HG03378 (cell line): ENCODE data around the gene ADORA2A.

Experiments
- ATAC-seq: cut with Tn5 transposase; IDR thresholded peaks from one replicate; pipeline ENCODE4 v1.9.1; 2021; ENCODE audit warnings: mild to moderate bottlenecking, moderate library complexity; ENCODE audit not compliant: unreplicated experiment

Gene ADORA2A

DNA sequence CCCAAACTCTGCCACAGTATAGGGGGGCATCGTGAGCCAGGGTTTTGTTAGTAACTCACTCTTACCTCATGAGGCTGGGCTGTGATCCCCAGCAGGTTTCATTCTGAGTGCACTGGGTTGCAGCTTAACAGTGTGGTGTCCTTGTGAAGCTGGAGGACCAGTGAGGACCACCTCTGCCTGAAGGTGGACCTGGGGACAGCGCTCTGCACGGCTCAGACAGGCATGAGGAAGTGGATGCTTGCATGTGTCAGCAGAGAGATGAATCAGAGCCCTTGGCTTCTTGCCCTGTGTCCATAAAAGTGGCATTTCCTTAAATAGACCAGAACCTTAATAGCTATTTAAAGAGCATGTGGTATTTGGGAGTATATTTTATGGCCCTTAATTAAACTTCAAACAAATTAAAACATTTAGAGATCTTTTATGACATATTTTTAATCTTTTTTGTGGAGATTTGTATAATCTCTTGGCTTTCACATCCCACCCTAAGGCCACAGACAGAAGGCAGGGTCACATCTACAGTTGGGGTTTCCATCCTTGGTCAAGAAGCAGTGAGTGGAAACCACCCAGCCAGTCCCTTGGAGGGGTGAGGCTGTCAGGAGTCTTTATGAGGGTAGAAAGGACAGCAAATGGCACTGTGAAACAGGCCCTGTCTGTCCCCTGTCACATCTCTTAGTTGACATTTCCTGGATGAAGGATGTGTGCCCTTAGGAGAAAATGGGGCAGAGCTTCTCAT lies 24.8 kb upstream of the ADORA2A start:
- ATAC-seq, result no peak

GRCh38 chr22:24403346-24403745 lies 24.1 kb upstream of the ADORA2A start:
- no peak for ATAC-seq

DNA sequence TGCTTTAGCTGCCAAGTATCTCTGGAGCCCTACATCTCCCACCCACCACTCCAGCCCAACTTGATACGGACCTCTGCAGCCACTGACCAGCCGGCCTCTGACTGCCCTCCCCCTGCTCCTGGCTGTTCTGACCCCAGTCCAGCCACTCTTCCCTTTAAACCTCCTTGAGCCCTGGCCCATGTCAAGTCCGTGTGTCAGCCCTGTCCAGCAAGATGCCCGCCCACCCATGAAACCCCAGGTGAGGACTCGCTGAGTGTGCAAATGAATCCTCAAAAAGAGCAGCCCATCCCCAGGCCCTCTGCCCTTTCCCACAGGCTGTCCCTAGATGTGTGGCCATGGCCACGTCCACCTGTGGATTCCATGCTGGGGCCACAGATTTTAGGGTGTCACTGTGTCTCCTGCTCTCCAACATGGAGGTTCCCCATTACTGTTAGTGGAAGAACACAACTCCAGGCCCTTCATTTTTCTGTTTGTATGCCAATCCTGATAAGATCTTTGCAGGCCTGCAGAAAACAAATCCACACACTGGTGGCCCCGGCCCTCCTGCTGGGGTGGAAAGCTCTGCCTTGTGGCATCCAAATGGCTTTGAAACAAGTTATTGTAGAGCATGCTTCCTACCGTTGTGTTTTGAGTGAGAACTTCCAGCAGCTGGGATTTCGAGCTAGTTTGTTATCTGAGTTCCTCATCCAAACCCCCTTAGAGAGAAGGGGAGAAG lies 22.7 kb upstream of the ADORA2A start:
- ATAC-seq, result no peak

- no peak for ATAC-seq
Measured at GRCh38 chr22:24405631-24406321, 21.6 kb upstream of the ADORA2A start.

DNA sequence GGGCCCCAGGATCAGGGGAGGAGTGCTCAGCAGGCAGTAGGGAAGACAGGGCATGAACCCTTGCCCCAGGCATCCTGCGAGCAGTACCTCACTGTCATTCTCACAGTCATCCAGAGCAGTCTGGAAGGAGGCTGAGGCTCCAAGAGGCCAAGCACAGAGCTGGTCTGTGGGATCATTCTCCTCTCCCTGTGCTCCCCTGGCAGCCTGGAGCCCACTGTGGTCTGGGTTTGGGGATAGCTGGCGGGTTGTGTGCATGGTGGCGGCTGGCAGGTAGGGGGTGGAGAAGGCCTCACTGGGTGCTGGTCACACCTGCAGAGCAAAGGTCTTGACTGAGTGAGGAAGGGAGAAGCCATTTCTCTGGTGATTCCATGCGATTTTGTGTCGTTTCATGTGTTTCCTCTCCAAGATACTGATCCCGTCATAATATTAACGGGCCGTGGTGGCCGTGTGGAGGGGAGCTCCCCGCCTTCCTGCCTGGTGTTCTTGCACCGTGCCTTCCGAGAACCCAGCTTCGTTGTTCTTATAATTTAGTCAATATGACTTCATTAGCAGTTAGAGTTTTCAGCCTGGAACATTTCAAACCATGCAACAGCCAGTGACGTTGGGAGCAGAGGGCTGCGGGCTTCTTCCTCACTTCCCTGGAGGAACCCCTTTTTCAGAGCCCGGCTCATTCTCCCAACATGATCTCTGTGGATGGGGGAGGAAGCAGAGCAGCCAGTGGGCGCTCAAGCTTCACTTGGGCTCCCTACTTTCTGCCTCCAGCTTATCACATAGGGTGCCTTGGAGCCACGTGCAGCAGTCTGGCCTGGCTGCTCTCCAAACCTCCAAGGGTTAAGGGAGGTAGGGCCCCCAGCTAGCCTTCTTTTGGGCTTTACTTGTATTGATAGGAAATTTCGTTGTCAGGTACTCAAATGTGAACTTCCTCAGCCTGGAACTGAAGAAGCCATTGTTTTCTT lies 20.8 kb upstream of the ADORA2A start:
- ATAC-seq, result no peak

GRCh38 chr22:24407278-24407665 lies 20.1 kb upstream of the ADORA2A start:
- ATAC-seq, result no peak

DNA sequence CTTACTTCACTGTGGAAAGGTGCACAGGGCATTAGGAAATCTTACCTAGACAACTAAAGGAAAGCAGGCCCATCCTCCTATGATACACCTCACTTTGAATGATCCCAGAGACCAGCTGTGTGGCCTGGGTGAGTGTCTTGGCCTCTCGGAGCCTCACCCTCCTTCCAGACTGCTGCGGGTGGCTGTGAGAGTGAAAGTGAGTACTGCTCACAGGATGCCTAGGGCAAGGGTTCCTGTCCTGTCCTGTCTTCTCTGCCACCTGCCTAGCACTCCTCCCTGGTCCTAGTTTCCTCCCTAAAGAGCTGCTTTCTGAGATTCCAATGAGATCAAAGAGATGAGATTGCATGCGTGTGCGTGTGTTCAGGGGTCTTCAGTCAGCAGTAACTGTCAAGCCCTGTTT lies 19.5 kb upstream of the ADORA2A start:
- ATAC-seq, result no peak

DNA sequence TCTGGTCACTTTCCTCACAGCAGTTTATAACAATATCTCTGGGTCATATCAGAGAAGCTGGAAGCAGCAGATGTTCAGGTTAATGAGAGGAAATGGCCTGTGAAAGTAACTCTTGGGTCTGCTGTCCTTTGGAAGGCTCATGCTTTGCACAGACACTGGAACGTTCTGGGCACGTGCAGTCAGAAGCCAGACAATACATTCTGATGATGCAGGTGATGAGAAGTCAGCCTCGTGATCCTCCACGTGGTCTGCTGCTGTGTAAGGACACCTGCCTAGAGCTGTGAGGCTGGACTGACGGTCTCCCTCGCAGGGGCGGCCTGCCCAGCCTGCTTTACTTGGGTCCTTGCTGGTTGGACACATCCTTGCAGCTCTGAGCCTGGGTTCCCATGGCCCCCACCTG lies 18.8 kb upstream of the ADORA2A start:
- no peak for ATAC-seq

GRCh38 chr22:24409707-24410106 lies 17.7 kb upstream of the ADORA2A start:
- ATAC-seq, result no peak

GRCh38 chr22:24410110-24410856 lies 17.1 kb upstream of the ADORA2A start:
- ATAC-seq, result no peak

GRCh38 chr22:24411256-24412004 lies 16.0 kb upstream of the ADORA2A start:
- no peak for ATAC-seq

DNA sequence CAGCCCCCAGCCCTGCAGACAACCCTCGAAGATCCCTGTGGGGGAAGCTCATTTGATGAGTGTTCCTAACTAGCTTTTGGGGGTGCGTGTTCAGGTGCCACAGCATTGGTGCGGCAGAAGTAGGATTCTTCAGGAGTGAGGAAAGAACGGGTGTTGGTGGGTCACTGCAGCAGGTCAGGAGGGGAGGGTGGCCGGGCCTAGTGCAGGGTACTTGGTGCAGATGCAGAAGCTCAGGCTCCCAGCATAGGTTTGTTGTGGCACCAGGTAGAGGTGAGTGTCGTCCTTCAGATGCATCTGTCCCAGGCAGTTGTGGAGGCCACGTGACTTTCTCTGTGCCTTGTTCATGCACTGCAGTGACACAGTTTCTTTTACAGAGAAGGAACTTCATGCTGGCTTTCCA lies 15.1 kb upstream of the ADORA2A start:
- no peak for ATAC-seq

- no peak for ATAC-seq
Measured at GRCh38 chr22:24413271-24413670, 14.1 kb upstream of the ADORA2A start.

DNA sequence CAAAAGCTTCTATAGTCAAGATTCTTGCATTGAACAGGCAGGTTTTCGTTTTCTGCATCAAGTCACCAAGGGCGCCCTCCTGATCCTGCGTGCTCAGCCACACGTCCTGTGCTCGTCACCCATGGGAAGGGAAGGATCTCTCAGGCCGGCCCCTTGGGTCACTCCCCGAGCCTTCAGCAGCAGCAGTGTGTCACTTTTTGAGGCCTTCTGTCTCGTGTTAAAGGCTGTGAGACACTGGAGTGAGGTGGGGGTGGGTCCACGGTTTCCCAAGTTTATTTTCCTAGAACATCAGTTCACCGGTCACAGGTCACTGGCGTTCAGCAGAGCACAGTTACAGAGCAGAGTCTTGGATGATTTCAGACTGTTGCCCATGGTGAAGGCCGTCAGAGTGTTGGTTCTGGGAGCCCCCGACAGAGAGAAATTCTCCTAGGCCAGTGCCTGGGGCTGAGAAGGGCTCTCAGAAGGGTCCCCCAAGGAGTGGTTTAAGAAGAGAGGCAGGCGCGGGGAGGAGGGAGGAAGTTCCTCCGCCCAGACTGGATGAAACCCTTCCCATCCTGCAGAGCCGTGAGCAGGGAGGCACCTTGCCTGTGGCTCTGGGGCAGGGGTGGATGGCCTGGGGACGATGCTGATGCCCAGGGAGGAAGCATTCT lies 13.5 kb upstream of the ADORA2A start:
- no peak for ATAC-seq

- no peak for ATAC-seq
Measured at GRCh38 chr22:24414523-24414922, 12.9 kb upstream of the ADORA2A start.

DNA sequence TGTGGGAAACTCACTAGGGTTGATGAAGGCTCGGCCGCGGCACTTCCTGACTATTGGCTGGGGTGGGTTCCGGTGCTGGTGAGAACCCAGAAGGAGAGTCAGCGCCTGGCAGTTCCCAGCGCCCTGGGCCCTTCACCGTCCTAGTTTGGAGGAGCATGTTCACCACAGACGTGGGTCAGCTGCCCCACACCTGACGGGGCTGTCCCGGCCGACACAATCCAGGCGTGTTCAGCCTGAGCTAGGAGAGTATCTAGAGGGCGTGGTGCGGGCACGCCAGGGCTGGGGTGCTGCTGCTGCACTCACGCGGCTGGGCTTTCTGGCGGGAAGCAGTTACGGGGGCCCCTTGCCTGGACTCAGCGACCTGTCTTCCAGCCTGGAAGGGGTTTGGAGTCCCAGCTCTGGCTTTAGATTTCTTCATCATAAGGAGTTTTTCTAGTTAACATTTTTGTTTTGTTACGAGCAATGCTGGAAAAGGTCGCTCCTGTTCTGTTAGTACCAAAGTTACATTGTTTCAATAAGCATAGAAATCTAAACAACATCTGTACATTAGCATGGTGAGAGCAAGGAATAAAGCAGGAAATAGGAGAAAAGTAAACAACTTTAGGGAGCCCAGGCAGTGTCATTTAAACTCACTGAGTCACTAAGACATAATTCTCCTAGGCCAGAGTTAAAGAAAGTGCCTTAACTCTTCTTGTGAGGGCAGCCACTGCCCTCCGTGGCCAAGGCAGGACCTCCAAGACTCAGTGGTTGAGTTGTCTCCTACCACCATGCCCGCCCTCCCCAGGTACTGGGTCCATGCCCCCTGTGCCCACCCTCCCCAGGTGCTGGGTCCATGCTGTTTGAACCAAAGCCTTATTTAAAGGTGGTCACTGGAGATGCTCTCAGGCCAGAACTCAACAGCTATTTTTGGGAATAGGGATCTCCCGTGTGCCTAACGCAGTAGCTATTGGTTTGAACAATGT lies 12.1 kb upstream of the ADORA2A start:
- ATAC-seq, result no peak

DNA sequence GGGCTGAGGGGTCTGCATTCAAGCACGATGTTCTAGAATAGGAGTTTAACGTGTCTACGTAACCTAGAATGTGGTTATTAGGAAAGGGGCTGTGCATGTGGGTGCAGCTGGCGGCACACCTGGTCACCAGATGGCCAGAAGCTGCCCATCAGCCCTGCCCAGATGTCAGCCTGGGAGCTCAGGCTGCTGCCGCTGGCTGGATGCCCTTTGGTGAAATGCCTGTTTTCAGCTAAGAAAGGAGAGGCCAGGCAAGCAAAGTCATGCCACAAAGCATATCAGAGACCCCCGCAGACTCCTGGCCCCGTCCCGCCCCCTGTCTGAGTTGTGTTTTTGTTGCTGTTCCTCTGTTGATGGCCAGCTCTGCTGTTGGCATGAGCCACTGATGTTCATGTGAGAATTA lies 11.3 kb upstream of the ADORA2A start:
- no peak for ATAC-seq

DNA sequence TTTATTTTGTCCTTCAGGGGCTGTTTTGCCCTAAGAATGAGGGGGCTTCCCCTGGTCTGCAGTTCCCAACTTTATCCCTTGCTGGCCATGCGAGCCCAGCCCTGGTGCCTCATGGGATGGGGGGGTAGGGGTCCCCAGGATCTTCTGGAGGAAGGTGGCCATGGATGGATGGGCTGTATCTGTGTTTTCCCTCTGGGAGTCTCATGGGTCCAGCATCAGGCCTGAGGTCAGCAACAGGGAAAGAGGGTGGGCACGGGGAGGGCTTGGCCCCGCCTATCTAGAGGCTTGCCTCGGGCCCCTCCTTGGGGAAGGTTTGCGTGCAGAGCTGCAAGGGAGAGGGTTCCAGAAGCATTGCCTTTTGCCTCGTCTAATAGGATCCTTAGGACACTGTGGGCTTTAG lies 10.8 kb upstream of the ADORA2A start:
- ATAC-seq, result no peak
